GM12892 (cell line): Measurements from ENCODE around the gene ZCCHC4.

ENCODE experiments used
- DNase-seq: peaks from one replicate; pipeline ENCODE4 v3.0.0; 2011; ENCODE audit not compliant: insufficient read length
- FAIRE-seq: peaks from 2 replicates; lab custom pipeline; 2011; peaks lifted over from hg19 to GRCh38; lab: Jason Lieb, UNC
- POLR2A ChIP-seq: IDR thresholded peaks from 2 replicates; pipeline ENCODE4 v1.6.1; 2011; ENCODE audit warnings: low read depth, low read length, control low read depth
- POLR2AphosphoS5 ChIP-seq: IDR thresholded peaks from 2 replicates; pipeline ENCODE4 v1.6.1; 2011; ENCODE audit warnings: low read depth, low read length, control low read depth
- TAF1 ChIP-seq: IDR thresholded peaks from 2 replicates; pipeline ENCODE4 v1.6.1; 2011; ENCODE audit warnings: low read depth, mild to moderate bottlenecking, control low read depth, low read length, borderline replicate concordance

Gene ZCCHC4

GRCh38 chr4:25383647-25384046, 71.1 kb downstream of the ZCCHC4 start:
- TF ChIP-seq POLR2A (no peak), POLR2AphosphoS5 (no peak), TAF1 (no peak)
- FAIRE-seq (no peak), DNase-seq (no peak)

GRCh38 chr4:25386926-25387325, 74.4 kb downstream of the ZCCHC4 start:
- FAIRE-seq (no peak), DNase-seq (no peak)
- no peak for TF ChIP-seq TAF1

- FAIRE-seq = no peak
- TF ChIP-seq TAF1 = no peak
- TF ChIP-seq POLR2A = no peak
- TF ChIP-seq POLR2AphosphoS5 = no peak
- DNase-seq = no peak
Observed at GRCh38 chr4:25397305-25397704, 84.7 kb downstream of the ZCCHC4 start.

GRCh38 chr4:25399510-25399909, 86.9 kb downstream of the ZCCHC4 start:
- FAIRE-seq (no peak), DNase-seq (no peak)
- TF ChIP-seq POLR2AphosphoS5 (no peak), TAF1 (no peak), POLR2A (no peak)

- FAIRE-seq (no peak), DNase-seq (no peak)
- no peak for TF ChIP-seq POLR2AphosphoS5
- TF ChIP-seq POLR2A = no peak
- no peak for TF ChIP-seq TAF1
Observed at GRCh38 chr4:25401066-25401465, 88.5 kb downstream of the ZCCHC4 start.

- DNase-seq (no peak), FAIRE-seq (no peak)
- TF ChIP-seq TAF1 (no peak), POLR2AphosphoS5 (no peak), POLR2A (no peak)
Observed at GRCh38 chr4:25402521-25402920, 89.9 kb downstream of the ZCCHC4 start.

DNA sequence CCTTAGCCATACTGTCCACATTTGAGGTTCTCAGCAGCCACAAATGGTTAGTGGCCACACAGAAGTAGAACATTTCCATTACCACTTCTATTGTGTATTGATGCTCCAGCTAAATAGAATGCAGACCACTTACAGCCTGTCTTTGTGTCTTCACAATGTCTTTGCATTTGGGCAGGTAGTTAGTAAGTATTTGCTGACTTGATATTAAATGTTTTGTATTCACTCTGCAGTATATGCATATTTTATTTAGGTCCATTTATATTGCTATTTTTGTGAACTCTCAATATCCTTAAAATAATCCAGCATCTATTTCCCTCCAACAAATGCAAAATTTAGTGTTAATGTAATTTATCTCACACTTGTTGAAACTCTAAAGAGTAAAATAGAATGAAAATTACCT, 91.1 kb downstream of the ZCCHC4 start:
- TF ChIP-seq POLR2A (no peak), TAF1 (no peak), POLR2AphosphoS5 (no peak)
- DNase-seq (no peak), FAIRE-seq (no peak)

- FAIRE-seq = no peak
- no peak for DNase-seq
- TF ChIP-seq TAF1 = no peak
- TF ChIP-seq POLR2AphosphoS5 = no peak
- TF ChIP-seq POLR2A = no peak
Observed at GRCh38 chr4:25405453-25405852, 92.9 kb downstream of the ZCCHC4 start.

DNA sequence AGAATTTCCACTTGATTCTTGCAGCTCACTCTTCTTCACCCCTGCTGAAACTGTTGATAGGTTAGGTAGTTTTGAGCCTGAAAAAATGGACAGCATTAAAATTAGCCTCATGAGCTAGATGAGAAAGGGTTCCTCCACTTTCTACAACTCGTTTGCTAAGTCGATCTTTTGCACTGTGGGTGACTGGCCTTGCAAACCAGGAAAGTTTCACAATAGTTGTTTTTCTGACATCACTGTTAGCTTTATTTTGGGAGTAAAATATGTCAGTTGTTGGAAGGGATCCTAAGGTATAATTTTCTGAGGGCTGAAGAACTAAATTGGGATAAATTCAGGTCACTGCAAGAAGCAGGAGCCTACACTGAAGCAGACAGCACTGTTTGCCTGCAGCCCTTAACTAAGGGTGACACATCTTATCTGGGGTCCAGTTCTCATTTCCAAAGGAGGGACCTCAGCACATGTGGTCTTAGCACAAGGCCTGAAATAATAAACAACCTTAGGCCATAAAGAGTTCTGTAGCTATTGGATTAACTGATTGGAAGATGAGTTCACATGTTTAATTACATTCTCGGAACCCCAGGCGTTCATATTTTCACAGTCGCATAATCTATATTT, 93.6 kb downstream of the ZCCHC4 start:
- TF ChIP-seq POLR2AphosphoS5 (no peak), TAF1 (no peak), POLR2A (no peak)
- no peak for DNase-seq
- no peak for FAIRE-seq

- DNase-seq (no peak), FAIRE-seq (no peak)
- no peak for TF ChIP-seq POLR2AphosphoS5
- no peak for TF ChIP-seq POLR2A
- no peak for TF ChIP-seq TAF1
Observed at GRCh38 chr4:25410820-25411529, 98.4 kb downstream of the ZCCHC4 start.

DNA sequence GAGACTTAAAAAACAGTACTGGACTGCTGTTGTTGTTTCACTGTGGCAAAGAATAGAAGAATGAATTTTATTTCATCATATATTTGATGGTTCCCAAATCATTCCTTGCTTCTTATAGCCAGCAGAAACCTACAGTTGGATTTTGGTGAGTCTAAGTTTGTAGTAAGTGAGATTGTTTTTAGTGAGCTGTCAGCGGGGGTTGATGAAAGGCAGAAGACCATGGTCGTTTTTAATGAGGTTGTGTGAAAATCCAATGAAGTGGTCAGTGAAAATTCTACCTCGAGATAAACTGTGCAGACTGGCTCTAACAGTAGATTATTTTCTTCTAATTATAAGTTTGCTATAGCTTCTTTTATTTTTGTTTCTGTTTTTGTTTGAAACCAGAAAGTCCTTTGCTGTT, 100.7 kb downstream of the ZCCHC4 start:
- no peak for FAIRE-seq
- no peak for TF ChIP-seq POLR2A
- TF ChIP-seq TAF1 = no peak
- DNase-seq = no peak

DNA sequence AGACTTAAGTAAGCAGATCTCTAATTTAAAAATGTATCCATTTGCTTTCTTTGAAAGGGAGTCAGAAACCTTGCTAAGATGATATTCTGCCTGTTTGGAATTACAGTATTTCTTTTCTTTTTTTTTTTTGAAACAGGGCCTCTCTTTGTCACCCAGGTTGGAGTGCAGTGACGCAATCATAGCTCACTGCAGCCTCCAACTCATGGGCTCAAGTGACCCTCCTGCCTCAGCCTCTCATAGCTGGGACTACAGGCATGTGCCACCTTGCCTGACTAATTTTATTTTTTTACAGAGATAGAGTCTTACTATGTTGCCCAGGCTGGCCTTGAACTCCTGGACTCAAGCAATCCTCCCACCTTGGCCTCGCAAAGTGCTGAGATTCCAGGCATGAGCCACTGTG, 104.4 kb downstream of the ZCCHC4 start:
- FAIRE-seq (no peak), DNase-seq (no peak)
- TF ChIP-seq TAF1 (no peak), POLR2A (no peak), POLR2AphosphoS5 (no peak)
